HG02884 (cell line): ENCODE measurements around the gene COL23A1.
"Not testable (repeated sequence)": the region's sequence is repeated elsewhere in the genome, so short reads cannot be mapped to it uniquely, and the experiment has no call there.

Experiments used
- ATAC-seq: cut with Tn5 transposase; IDR thresholded peaks from one replicate; pipeline ENCODE4 v1.9.1; 2021; ENCODE audit warnings: mild to moderate bottlenecking, moderate library complexity; ENCODE audit not compliant: unreplicated experiment

The COL23A1 gene

GRCh38 chr5:178314961-178315820, 275.0 kb downstream of the COL23A1 start:
- no peak for ATAC-seq

GRCh38 chr5:178314061-178314660, 276.0 kb downstream of the COL23A1 start:
- no peak for ATAC-seq

- no peak for ATAC-seq
Measured at GRCh38 chr5:178313316-178313715, 276.9 kb downstream of the COL23A1 start.

GRCh38 chr5:178312880-178313282, 277.3 kb downstream of the COL23A1 start:
- no peak for ATAC-seq

- ATAC-seq: no peak
Measured at GRCh38 chr5:178310130-178310865, 279.9 kb downstream of the COL23A1 start.

- ATAC-seq: no peak
Measured at GRCh38 chr5:178309271-178310013, 280.8 kb downstream of the COL23A1 start.

GRCh38 chr5:178308541-178309092, 281.6 kb downstream of the COL23A1 start:
- ATAC-seq: no peak

- no peak for ATAC-seq
Measured at GRCh38 chr5:178307267-178308045, 282.7 kb downstream of the COL23A1 start.

GRCh38 chr5:178306430-178307225, 283.6 kb downstream of the COL23A1 start:
- no peak for ATAC-seq

- ATAC-seq: no peak
Measured at GRCh38 chr5:178305801-178306200, 284.4 kb downstream of the COL23A1 start.

- no peak for ATAC-seq
Measured at GRCh38 chr5:178304761-178305645, 285.2 kb downstream of the COL23A1 start.

- ATAC-seq: no peak
Measured at GRCh38 chr5:178304016-178304415, 286.2 kb downstream of the COL23A1 start.

- not testable (repeated sequence) for ATAC-seq
Measured at GRCh38 chr5:178302321-178302720, 287.9 kb downstream of the COL23A1 start.

- no peak for ATAC-seq
Measured at GRCh38 chr5:178301641-178302040, 288.6 kb downstream of the COL23A1 start.

- ATAC-seq: no peak
Measured at GRCh38 chr5:178298283-178298807, 291.8 kb downstream of the COL23A1 start.

- no peak for ATAC-seq
Measured at GRCh38 chr5:178297751-178298150, 292.4 kb downstream of the COL23A1 start.

- ATAC-seq: no peak
Measured at GRCh38 chr5:178296066-178296465, 294.1 kb downstream of the COL23A1 start.

- ATAC-seq: no peak
Measured at GRCh38 chr5:178295589-178295988, 294.6 kb downstream of the COL23A1 start.
